A549 (cell line): ENCODE results near the gene KIF1B. TPM values are rescaled to one million over a fixed set of nuclear protein-coding genes. Genes with fewer than 3 reads are reported as not detected.

ENCODE experiments used
- ATAC-seq, 2 experiments: fragments of 200-7000 bp in 1 of 2; fragments of >200 bp in 1 of 2; cut with Nextera tagmentation in 1 of 2; cut with Tn5 transposase in 1 of 2; 3 replicates each; pipeline versions ENCODE4 v1.8.0 to v1.9.1; 2018 to 2020; ENCODE audit warnings: mild to moderate bottlenecking in 1 of 2, moderate library complexity in 1 of 2
- CTCF ChIA-PET: fragments of 300-600 bp; sonication (Branson Sonifier 250); formaldehyde crosslinking; extraction: SDS; loops from one replicate; lab custom pipeline; 2021; ENCODE audit warnings: antibody characterized with exemption, inconsistent platforms; lab: Yijun Ruan, JAX
- POLR2A ChIA-PET: fragments of 350-600 bp; formaldehyde crosslinking; extraction: SDS; loops from one replicate; lab custom pipeline; 2021; ENCODE audit warnings: antibody characterized with exemption, inconsistent platforms; lab: Yijun Ruan, JAX
- DNase-seq, 2 experiments: peaks; one replicate each; pipeline versions ENCODE4 v3.0.0 to v3.0.0-alpha.2; 2011 to 2016; ENCODE audit warnings: low read depth in 1 of 2, low spot score in 1 of 2
- FAIRE-seq: peaks from 2 replicates; lab custom pipeline; 2011; peaks lifted over from hg19 to GRCh38; lab: Jason Lieb, UNC
- H3K27ac ChIP-seq, 2 experiments: fragments of >200 bp; sonication (Bioruptor Twin); formaldehyde crosslinking; 3 replicates each; pipeline ENCODE4 v1.5.1; 2016 to 2017
- H3K4me1 ChIP-seq: fragments of >200 bp; sonication (Bioruptor Twin); formaldehyde crosslinking; 3 replicates; pipeline ENCODE4 v1.6.1; 2016
- H3K4me2 ChIP-seq: fragments of >200 bp; sonication (Bioruptor Twin); formaldehyde crosslinking; 3 replicates; pipeline ENCODE4 v1.6.1; 2016
- H3K4me3 ChIP-seq: fragments of >200 bp; sonication (Bioruptor Twin); formaldehyde crosslinking; 3 replicates; pipeline ENCODE4 v1.5.1; 2016
- H3K9me3 ChIP-seq: fragments of >200 bp; sonication (Bioruptor Twin); formaldehyde crosslinking; 3 replicates; pipeline ENCODE4 v1.6.1; 2016
- CBX2 ChIP-seq: fragments of 200-600 bp; sonication (generic); IDR thresholded peaks from 2 replicates; pipeline ENCODE4 v1.6.1; 2016; ENCODE audit warnings: low read depth, mild to moderate bottlenecking, borderline replicate concordance
- CEBPB ChIP-seq, 2 experiments: fragments of >200 bp in 1 of 2; sonication (Bioruptor Twin) in 1 of 2; formaldehyde crosslinking in 1 of 2; IDR thresholded peaks; 2 replicates each; pipeline ENCODE4 v1.6.1; 2012 to 2016
- CHD2 ChIP-seq: fragments of 150-350 bp; IDR thresholded peaks from 2 replicates; pipeline ENCODE4 v1.6.1; 2014; ENCODE audit warnings: low read length; ENCODE audit not compliant: partially characterized antibody
- EHF ChIP-seq: fragments of 250-450 bp; sonication (Bioruptor Pico); IDR thresholded peaks from 2 replicates; pipeline ENCODE4 v1.5.0; 2020; ENCODE audit warnings: mild to moderate bottlenecking
- EHMT2 ChIP-seq: fragments of 200-600 bp; sonication (generic); IDR thresholded peaks from 2 replicates; pipeline ENCODE4 v1.6.1; 2016; ENCODE audit warnings: antibody characterized with exemption, low read depth, mild to moderate bottlenecking, moderate library complexity
- EP300 ChIP-seq, 2 experiments: fragments of >200 bp; sonication (Bioruptor Twin); formaldehyde crosslinking; IDR thresholded peaks; 2 replicates in 1 of 2; 3 replicates in 1 of 2; pipeline ENCODE4 v1.6.1; 2016 to 2017
- ESRRA ChIP-seq: fragments of 150-350 bp; IDR thresholded peaks from 2 replicates; pipeline ENCODE4 v1.6.1; 2014; ENCODE audit warnings: mild to moderate bottlenecking, low read length, borderline replicate concordance
- HOXA7 ChIP-seq: fragments of 250-450 bp; sonication (Bioruptor Pico); IDR thresholded peaks from 2 replicates; pipeline ENCODE4 v1.5.0; 2020; ENCODE audit warnings: mild to moderate bottlenecking, moderate library complexity
- MAFK ChIP-seq: fragments of 450-650 bp; IDR thresholded peaks from 2 replicates; pipeline ENCODE4 v1.6.1; 2014; ENCODE audit not compliant: partially characterized antibody
- POLR2A ChIP-seq: IDR thresholded peaks from 2 replicates; pipeline ENCODE4 v1.6.1; 2012; ENCODE audit warnings: mild to moderate bottlenecking, low read length
- RCOR1 ChIP-seq: fragments of 150-350 bp; IDR thresholded peaks from 2 replicates; pipeline ENCODE4 v1.6.1; 2014; ENCODE audit warnings: antibody characterized with exemption, low read length, low read depth
- SMC3 ChIP-seq: fragments of >200 bp; sonication (Bioruptor Twin); formaldehyde crosslinking; IDR thresholded peaks from 3 replicates; pipeline ENCODE4 v1.6.1; 2018; ENCODE audit warnings: inconsistent platforms
- TP53 ChIP-seq: fragments of 250-450 bp; sonication (Bioruptor Pico); IDR thresholded peaks from 2 replicates; pipeline ENCODE4 v1.5.0; 2021; ENCODE audit warnings: mild to moderate bottlenecking, moderate library complexity
- ZFP36 ChIP-seq: fragments of 450-650 bp; IDR thresholded peaks from 2 replicates; pipeline ENCODE4 v1.6.1; 2014; ENCODE audit warnings: borderline replicate concordance; ENCODE audit not compliant: partially characterized antibody
- WGBS: methylation state at CpG from one replicate; pipeline ENCODE4 v1.1.6; 2017; ENCODE audit errors: missing lambda C conversion rate; 5-methylcytosine and 5-hydroxymethylcytosine counted together
- polyA plus RNA-seq, 4 experiments: library from polyadenylated mRNA; depleted of rRNA in 3 of 4; stranded (reverse); fragments of >200 nt; fragmentation: RNase III in 1 of 4; extraction: RNeasy Plus Mini Kit Qiagen cat#74134 plus additional on column Dnase treatment in 1 of 4; gene quantifications; 2 replicates in 3 of 4; 3 replicates in 1 of 4; pipeline ENCODE4 v1.2.3, GENCODE V29; 2011 to 2017
- TF ChIP-seq, protein P1 (sequence below): fragments of 250-450 bp; sonication (Bioruptor Pico); IDR thresholded peaks from 2 replicates; pipeline ENCODE4 v1.5.0; 2021; ENCODE audit warnings: mild to moderate bottlenecking, moderate library complexity, borderline replicate concordance

Gene KIF1B
- polyA plus RNA-seq, 2 of the 4 experiments (the other 2 are of a cell fraction): 9.8 to 18.3 TPM

DNA sequence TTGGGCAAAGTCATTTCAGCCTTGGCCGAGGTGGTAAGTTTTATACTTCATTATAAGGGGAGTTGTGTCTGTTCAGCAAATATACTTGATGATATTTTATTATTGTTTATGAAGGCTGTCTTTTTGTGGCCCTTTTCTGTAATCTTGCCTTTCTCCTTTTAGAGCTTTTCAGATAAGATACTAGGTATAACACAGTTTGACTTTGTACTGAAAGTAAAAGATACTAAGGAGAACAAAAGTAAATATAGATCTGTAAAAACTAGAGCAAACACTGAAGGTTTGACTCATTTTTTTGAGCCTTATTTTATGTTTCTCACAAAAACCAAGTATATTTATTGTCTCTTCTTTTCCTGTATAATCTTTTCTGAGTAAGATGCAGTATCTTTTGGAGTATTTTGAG, 61.9 kb downstream of the KIF1B start (continued):
- TF ChIP-seq TP53 (CRISPR knock-in tag) (no peak), ESRRA (no peak), CEBPB (IDR thresholded peaks at IDR 0.05) (no peak), CBX2 (no peak), SMC3 (no peak)

DNA sequence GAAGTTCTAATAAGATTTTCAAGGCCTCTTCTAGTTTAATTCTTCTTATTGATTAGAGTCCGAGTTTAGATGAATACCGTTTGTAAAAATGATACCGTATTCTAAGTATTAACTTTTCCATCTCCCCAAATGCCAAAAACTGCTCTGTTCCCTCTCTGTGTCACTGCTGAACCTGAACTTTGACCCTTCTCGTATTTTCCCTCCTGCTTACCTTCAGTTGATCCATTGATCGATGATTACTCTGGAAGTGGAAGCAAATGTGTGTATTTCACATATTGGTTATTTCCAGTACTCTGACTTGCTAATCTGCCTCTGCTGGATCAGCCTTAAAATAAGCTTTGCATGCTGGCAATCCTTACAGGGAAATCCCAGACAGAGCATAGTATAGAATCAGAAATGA, 68.5 kb downstream of the KIF1B start:
- H3K27ac ChIP-seq: no peak overlapping the region
- FAIRE-seq: no peak
- TF ChIP-seq HOXA7 (CRISPR knock-in tag): no peak
- no peak for TF ChIP-seq EP300 (IDR thresholded peaks at IDR 0.05)
- TF ChIP-seq, all 56 proteins: peak for 0
- DNase-seq (no peak), ATAC-seq (no peak)
- no peak overlapping the region for H3K4me3 ChIP-seq
- H3K4me1 ChIP-seq: no peaks in the 10 kb centered on the region
- ChIA-PET POLR2A (no interaction called here), CTCF (no interaction called here)
- no peak overlapping the region for H3K4me2 ChIP-seq
- no peaks in the 10 kb centered on the region for H3K9me3 ChIP-seq
- WGBS: 86% methylated on average over 5 of the region's 5 CpGs

DNA sequence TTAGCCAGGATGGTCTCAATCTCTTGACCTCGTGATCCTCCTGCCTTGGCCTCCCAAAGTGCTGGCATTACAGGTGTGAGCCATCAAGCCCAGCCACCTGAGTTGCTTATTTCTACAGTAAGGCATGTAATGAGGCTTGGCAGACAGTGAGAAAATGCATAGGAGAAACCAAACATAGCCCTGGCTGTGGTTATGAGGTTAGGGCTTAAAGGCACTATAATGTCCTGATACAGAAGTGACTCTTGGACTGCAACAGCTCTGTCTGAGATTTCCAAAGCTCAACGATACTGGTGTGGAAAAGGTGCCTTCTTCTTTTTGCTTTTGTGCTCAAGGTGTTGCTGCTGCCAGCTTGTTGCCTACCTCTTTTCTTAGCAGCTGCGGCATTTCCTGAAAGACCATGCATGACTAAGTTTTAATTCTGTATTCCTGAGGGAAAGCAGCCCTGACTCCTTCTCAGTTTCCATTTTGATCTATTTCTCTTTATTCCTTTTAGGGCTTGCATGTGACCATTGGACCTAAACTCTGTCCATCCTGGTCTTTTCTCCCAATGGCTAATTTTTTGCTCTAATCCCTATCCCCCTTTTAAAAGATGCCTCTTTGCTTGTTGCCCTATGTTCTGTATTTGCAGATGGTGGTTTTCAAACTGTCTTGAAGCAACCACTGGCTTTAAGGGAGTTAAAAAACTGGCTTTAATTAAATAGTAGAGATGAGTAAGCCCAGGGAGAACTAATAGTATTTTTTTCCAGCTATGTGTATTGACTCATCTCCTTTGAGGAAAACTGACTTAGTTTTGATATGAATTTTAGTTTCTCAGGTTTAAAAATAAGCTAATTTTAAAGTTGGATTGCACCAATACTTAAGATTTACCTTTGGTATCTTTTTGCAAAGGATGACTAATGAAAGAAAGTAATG, 70.3 kb downstream of the KIF1B start:
- ChIA-PET CTCF (no interaction called here), POLR2A (no interaction called here)
- Histone ChIP-seq H3K9me3 (no peaks in the 10 kb centered on the region), H3K4me2 (no peak overlapping the region), H3K4me3 (no peak overlapping the region), H3K27ac (no peak overlapping the region), H3K4me1 (no peaks in the 10 kb centered on the region)
- no peak for ATAC-seq
- TF ChIP-seq ZFP36 (no peak), HOXA7 (CRISPR knock-in tag) (no peak), EHMT2 (no peak), MAFK (no peak), CHD2 (no peak), EHF (no peak), TP53 (CRISPR knock-in tag) (no peak), POLR2A (no peak)
- TF ChIP-seq, protein P1, sequence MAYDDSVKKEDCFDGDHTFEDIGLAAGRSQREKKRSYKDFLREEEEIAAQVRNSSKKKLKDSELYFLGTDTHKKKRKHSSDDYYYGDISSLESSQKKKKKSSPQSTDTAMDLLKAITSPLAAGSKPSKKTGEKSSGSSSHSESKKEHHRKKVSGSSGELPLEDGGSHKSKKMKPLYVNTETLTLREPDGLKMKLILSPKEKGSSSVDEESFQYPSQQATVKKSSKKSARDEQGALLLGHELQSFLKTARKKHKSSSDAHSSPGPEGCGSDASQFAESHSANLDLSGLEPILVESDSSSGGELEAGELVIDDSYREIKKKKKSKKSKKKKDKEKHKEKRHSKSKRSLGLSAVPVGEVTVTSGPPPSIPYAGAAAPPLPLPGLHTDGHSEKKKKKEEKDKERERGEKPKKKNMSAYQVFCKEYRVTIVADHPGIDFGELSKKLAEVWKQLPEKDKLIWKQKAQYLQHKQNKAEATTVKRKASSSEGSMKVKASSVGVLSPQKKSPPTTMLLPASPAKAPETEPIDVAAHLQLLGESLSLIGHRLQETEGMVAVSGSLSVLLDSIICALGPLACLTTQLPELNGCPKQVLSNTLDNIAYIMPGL (CRISPR knock-in tag): no peak
- 84% methylated on average over 3 of the region's 3 CpGs for WGBS
- no peak for DNase-seq
- no peak for FAIRE-seq

DNA sequence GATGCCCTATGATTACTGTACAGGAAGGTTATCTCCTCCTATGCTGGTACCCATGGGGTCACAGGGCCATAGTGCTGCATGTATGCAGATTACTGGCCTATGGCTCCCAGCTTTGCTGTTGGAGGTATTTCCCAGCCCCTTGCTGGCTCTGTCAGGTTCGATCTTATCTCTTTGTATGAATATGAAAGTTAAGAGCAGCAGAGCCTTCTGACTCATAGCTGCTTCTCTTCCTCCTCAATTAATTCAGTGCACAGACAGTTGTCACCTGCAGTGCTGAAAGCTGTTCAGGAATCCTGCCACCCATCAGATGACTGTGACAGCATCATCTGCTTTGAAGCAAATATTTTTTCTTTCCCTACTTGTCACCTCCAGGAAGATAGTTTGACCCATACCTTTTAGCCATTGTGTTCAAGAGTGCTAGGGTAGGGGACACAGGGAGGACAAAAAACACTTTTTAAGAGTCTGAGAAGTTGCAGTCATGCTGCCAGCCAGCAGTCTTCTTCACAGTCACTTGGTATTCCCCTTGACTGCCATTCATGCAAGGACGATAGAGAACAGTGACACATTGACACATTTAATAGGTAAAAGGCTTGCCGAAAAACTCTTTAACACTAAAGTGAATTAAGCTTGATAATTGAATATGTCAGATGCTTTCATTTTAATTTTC, 73.1 kb downstream of the KIF1B start:
- POLR2A ChIA-PET: no interaction called here
- CTCF ChIA-PET: interaction anchor here (0.6 to 1.6 kb wide), 2 partner anchors 17 to 71 kb away, joined by 3 read pairs; no protein-coding TSS in a partner anchor
- ATAC-seq (no peak), DNase-seq (no peak), FAIRE-seq (no peak)
- Histone ChIP-seq H3K4me1 (0 out of 3 replicates have a peak, but pooled peaks cover 4% of the 10 kb centered on the region), H3K9me3 (no peaks in the 10 kb centered on the region), H3K4me3 (no peak overlapping the region), H3K4me2 (no peak overlapping the region), H3K27ac (no peak overlapping the region)
- TF ChIP-seq CHD2 (no peak), EHF (no peak), RCOR1 (no peak)
- TF ChIP-seq, protein P1 (CRISPR knock-in tag): no peak
- WGBS: 92% methylated on average over 3 of the region's 3 CpGs
